Karpas-422 (cell line): ENCODE measurements around the gene PAEP. TPM values are rescaled to one million over a fixed set of nuclear protein-coding genes. Genes with fewer than 3 reads are reported as not detected.

ENCODE experiments used
- DNase-seq: peaks from one replicate; pipeline ENCODE4 v3.0.0-alpha.2; 2015
- H2AFZ ChIP-seq: fragments of 200-600 bp; sonication (generic); 2 replicates; pipeline ENCODE4 v1.6.1; 2014; ENCODE audit warnings: antibody characterized with exemption, low read length, mixed read lengths
- H3K27ac ChIP-seq: fragments of 200-600 bp; sonication (generic); 2 replicates; pipeline ENCODE4 v1.5.1; 2014; ENCODE audit warnings: mild to moderate bottlenecking, low read length, moderate library complexity
- H3K27me3 ChIP-seq: fragments of 200-600 bp; sonication (generic); 2 replicates; pipeline ENCODE4 v1.6.1; 2014; ENCODE audit warnings: low read length, mixed read lengths
- H3K36me3 ChIP-seq: fragments of 200-600 bp; sonication (generic); 2 replicates; pipeline ENCODE4 v1.6.1; 2014; ENCODE audit warnings: low read length, mixed read lengths; ENCODE audit not compliant: insufficient read depth
- H3K4me1 ChIP-seq: fragments of 200-600 bp; sonication (generic); 2 replicates; pipeline ENCODE4 v1.6.1; 2014; ENCODE audit warnings: mild to moderate bottlenecking, low read length, mixed read lengths
- H3K4me2 ChIP-seq: fragments of 200-600 bp; sonication (generic); 2 replicates; pipeline ENCODE4 v1.6.1; 2014; ENCODE audit warnings: low read length, low read depth, mild to moderate bottlenecking; ENCODE audit not compliant: poor library complexity, severe bottlenecking
- H3K4me3 ChIP-seq: fragments of 200-600 bp; sonication (generic); 2 replicates; pipeline ENCODE4 v1.5.1; 2014; ENCODE audit warnings: mild to moderate bottlenecking, antibody characterized with exemption, low read length, mixed read lengths
- H3K79me2 ChIP-seq: fragments of 200-600 bp; sonication (generic); 2 replicates; pipeline ENCODE4 v1.6.1; 2014; ENCODE audit warnings: mild to moderate bottlenecking, low read length, mixed read lengths
- H3K9ac ChIP-seq: fragments of 200-600 bp; sonication (generic); 2 replicates; pipeline ENCODE4 v1.6.0; 2014; ENCODE audit warnings: low read length
- H3K9me2 ChIP-seq: fragments of 200-600 bp; sonication (generic), shearing (Covaris generic); replicated peaks from 2 replicates; pipeline ENCODE4 v1.6.0; 2014; ENCODE audit warnings: mild to moderate bottlenecking, low read length, moderate library complexity; ENCODE audit not compliant: insufficient read depth
- H3K9me3 ChIP-seq: fragments of 300-700, 200-600 bp; sonication (generic); 2 replicates; pipeline ENCODE4 v1.6.1; 2014; ENCODE audit warnings: low read length, mixed read lengths
- H4K20me1 ChIP-seq: fragments of 200-600 bp; sonication (generic); 2 replicates; pipeline ENCODE4 v1.6.1; 2014; ENCODE audit warnings: mild to moderate bottlenecking, antibody characterized with exemption, low read length, low read depth; ENCODE audit not compliant: insufficient read depth
- total RNA-seq: library from RNA; depleted of rRNA; stranded (reverse); fragments of >200 nt; shearing (Covaris generic); gene quantifications from 2 replicates; pipeline ENCODE4 v1.2.3, GENCODE V29; 2014; ENCODE audit warnings: low replicate concordance

The PAEP gene
- total RNA-seq, 1 experiment from 2014 or later, result not detected

DNA sequence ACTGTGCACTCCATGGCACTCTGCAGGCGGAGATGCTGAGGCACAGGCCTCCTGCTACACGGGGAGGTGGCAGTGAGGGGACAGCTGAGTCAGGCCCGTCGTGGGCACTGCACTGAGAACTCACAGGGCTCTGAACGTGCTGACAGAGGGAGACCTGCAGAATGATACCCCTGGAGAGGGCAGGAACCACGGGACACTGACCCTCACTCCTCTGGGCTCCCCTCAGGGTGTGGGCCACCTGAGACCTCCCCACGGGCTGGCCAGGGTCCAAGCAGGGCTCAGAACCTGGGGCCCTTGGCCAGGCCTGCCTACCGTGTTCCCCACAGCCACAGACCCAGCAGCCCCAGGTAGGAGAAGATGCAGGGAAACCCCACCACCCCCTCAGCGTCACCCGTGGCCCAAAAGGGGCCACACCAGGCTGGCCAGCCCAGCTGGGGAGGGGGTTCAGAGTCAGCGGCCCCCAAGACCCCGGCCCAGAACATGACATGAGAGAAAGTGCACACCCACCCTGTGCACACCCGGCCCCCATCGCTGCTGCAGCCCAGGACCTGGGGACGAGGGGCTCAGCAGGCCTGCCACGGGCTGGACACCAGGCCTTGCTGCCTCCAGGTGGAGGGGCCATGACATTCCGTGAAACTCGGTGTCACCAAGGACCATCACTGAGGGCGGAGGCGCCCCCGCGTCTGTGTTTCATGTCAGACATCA is 46.9 kb downstream of the PAEP start:
- Histone ChIP-seq H3K4me1 (no peaks in the 10 kb centered on the region), H3K36me3 (no peaks in the 10 kb centered on the region), H3K27ac (no peak overlapping the region), H4K20me1 (no peaks in the 10 kb centered on the region), H2AFZ (no peak overlapping the region), H3K9me3 (no peaks in the 10 kb centered on the region), H3K27me3 (no peaks in the 10 kb centered on the region), H3K9ac (no peak overlapping the region), H3K79me2 (no peaks in the 10 kb centered on the region), H3K4me3 (no peak overlapping the region), H3K9me2 (no peaks in the 10 kb centered on the region), H3K4me2 (no peak overlapping the region)
- DNase-seq, result no peak

DNA sequence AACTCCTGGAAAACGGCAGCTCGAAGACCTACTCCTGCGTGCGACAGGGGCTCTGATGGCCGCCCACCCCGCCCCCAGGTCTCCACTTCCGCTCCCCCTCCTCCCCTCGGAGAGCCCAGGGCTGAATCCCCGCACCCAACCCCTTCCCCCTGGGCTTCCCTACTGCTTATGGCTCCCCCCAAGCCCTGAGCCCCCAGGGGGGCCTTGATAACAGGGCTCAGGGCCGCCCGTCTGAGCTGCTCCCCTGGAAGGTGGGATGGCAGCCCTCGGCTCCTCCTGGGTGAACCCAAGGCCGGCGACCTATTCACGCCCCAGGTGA is 47.4 kb downstream of the PAEP start:
- no peak for DNase-seq
- Histone ChIP-seq H4K20me1 (no peaks in the 10 kb centered on the region), H2AFZ (no peak overlapping the region), H3K27me3 (no peaks in the 10 kb centered on the region), H3K4me1 (no peaks in the 10 kb centered on the region), H3K27ac (no peak overlapping the region), H3K9me3 (no peaks in the 10 kb centered on the region), H3K9ac (no peak overlapping the region), H3K4me3 (no peak overlapping the region), H3K79me2 (no peaks in the 10 kb centered on the region), H3K9me2 (no peaks in the 10 kb centered on the region), H3K36me3 (no peaks in the 10 kb centered on the region), H3K4me2 (no peak overlapping the region)

DNA sequence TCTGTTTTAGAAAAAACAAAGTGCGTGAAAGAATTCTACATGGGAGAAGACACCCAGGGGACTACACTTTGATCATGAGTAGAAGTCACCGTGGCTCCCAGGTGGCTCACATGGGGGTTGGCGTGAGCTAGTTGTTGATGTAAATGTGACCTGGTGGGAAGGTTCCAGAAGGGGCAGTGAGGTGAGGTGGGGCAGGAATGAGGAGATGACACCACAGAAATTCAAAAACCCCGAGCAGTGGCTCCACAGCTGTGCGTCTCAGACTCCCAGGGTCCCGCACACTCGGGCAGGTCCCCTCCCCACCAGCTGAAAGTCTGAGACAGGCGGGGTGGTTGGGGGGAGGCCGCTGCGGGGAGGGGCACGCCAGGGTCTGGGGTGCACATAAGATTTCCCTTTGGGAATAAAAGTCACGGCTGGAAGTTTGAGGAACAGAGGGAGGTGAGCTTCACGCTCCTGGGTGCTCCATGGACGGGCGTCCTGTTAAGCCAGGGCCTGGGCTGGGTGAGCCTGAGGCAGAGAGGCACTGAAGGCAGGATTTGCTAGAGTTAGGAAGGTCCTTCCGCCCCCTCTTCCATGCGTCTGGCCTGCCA is 47.9 kb downstream of the PAEP start:
- H3K79me2 ChIP-seq, result no peaks in the 10 kb centered on the region
- no peak overlapping the region for H3K4me2 ChIP-seq
- H3K4me1 ChIP-seq, result no peaks in the 10 kb centered on the region
- H3K27me3 ChIP-seq, result no peaks in the 10 kb centered on the region
- DNase-seq, result no peak
- H3K36me3 ChIP-seq, result no peaks in the 10 kb centered on the region
- no peaks in the 10 kb centered on the region for H4K20me1 ChIP-seq
- H3K9ac ChIP-seq, result no peak overlapping the region
- H3K27ac ChIP-seq, result no peak overlapping the region
- H3K9me2 ChIP-seq, result no peaks in the 10 kb centered on the region
- H2AFZ ChIP-seq, result no peak overlapping the region
- no peak overlapping the region for H3K4me3 ChIP-seq
- no peaks in the 10 kb centered on the region for H3K9me3 ChIP-seq

DNA sequence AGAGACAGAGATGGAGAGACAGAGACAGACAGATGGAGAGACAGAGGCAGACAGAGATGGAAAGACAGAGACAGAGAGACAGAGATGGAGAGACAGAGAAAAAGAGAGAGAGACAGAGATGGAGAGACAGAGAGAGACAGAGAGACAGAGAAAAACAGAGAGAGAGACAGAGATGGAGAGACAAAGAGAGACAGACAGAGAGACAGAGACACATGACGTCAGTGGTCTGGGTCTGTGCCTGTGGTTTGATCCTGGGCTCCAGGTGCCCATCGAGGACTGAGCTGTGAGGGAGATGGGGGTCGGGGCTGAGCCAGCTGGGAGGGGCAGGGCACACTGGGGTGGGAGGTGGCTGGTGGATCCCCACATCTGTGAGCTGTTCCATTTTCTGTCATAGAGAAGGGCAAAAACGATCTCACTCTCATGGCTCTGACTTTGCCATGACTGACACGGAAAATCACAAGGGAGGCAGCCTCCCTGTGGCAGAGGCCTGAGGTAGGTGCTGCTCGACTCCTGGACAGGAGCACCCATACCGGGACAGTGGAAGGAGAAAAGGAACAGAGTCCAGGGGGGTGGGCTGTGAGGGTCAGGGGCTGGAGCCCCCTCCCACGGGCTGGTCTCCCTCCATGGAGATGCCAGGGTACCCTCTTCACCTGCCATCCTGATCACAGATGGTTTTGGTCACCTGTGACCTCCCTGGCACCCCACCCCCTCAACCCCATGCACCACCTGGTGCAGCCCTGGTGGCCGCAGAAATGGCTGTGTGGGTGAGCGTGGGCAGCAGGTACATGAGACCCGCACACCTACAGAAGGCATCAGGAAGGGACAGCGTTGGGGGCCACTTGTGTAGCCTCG is 49.0 kb downstream of the PAEP start:
- Histone ChIP-seq H3K27me3 (no peaks in the 10 kb centered on the region), H4K20me1 (no peaks in the 10 kb centered on the region), H2AFZ (no peak overlapping the region), H3K9me3 (no peaks in the 10 kb centered on the region), H3K9ac (no peak overlapping the region), H3K27ac (no peak overlapping the region), H3K4me2 (no peak overlapping the region), H3K4me3 (no peak overlapping the region), H3K79me2 (no peaks in the 10 kb centered on the region), H3K9me2 (no peaks in the 10 kb centered on the region), H3K4me1 (no peaks in the 10 kb centered on the region), H3K36me3 (no peaks in the 10 kb centered on the region)
- DNase-seq, result no peak

DNA sequence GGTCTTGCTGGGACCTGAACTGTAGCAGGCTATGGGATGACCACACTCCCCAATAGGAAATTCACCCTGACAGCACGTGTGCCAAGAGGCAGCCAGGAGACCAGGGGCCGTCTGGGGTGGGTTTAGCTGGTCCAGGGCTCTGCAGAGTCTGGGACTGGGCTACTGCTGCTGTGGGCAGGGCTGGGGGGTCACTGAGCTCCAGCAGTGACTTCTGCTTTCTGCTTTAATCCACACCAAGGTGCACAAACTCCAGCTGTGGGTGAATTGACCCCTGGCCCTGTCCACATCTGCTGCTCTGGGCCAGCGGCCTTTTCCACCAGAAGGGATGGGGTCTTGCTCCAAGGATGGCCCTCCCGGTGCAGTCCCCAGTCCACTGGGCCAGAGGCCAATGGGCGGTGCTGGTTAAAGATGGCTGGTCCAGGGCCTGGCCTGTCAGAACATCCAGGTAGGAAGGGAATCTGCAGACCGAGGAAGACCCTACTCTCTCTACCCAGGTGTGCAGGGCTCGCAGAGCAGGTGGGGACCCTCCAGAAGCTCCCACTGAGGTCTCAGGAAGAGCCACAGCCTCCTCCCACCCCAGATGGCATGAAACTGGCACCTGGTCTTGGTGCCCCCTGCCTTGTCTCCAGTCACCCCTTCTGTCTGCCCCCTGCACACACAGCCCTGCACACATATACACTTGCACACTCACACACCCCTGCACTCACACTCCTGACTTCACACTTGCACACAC is 49.8 kb downstream of the PAEP start:
- Histone ChIP-seq H3K9me3 (no peaks in the 10 kb centered on the region), H3K4me3 (no peak overlapping the region), H3K9me2 (no peaks in the 10 kb centered on the region), H3K27ac (no peak overlapping the region), H3K4me1 (no peaks in the 10 kb centered on the region), H2AFZ (no peak overlapping the region), H3K9ac (no peak overlapping the region), H4K20me1 (no peaks in the 10 kb centered on the region), H3K4me2 (no peak overlapping the region), H3K79me2 (no peaks in the 10 kb centered on the region), H3K27me3 (no peaks in the 10 kb centered on the region), H3K36me3 (no peaks in the 10 kb centered on the region)
- no peak for DNase-seq

DNA sequence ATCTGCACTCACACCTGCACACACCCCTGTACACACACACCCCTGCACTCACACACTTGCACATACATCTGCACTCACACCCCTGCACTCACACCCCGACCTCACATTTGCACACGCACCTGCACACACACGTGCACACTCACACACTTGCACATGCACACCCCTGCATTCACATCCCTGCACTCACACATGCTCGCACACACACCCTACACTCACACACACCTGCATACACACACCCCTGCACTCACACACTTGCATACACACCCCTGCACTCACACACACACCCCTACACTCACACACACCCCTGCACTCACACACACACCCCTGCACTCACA is 50.3 kb downstream of the PAEP start:
- H3K9me2 ChIP-seq, result no peaks in the 10 kb centered on the region
- H3K4me1 ChIP-seq, result no peaks in the 10 kb centered on the region
- H3K4me2 ChIP-seq, result no peak overlapping the region
- H4K20me1 ChIP-seq, result no peaks in the 10 kb centered on the region
- no peaks in the 10 kb centered on the region for H3K9me3 ChIP-seq
- H3K4me3 ChIP-seq, result no peak overlapping the region
- H3K27me3 ChIP-seq, result no peaks in the 10 kb centered on the region
- no peaks in the 10 kb centered on the region for H3K79me2 ChIP-seq
- no peaks in the 10 kb centered on the region for H3K36me3 ChIP-seq
- H3K27ac ChIP-seq, result no peak overlapping the region
- no peak overlapping the region for H2AFZ ChIP-seq
- no peak for DNase-seq
- H3K9ac ChIP-seq, result no peak overlapping the region

DNA sequence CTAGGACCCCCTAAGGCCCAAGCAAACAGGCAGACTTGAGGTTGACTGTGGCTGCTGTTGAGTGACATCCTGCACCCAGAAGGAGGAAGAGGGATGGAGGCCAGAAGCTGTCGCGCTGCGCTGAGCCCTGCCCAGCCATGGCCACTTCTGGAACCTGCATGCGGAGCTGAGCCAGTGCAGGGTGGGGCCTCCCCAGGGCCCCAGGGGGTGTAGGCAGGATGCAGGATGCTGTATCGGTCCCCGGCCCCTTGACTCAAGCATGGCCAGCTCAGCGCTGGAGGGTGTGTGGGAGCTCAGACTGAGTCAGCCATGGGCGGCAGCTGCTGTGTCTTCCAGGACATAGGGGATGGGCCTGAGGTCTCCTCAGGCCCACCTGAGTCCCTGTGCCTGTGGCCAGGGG is 50.9 kb downstream of the PAEP start:
- no peak overlapping the region for H2AFZ ChIP-seq
- no peaks in the 10 kb centered on the region for H3K79me2 ChIP-seq
- no peaks in the 10 kb centered on the region for H3K9me3 ChIP-seq
- H3K36me3 ChIP-seq, result no peaks in the 10 kb centered on the region
- H3K4me3 ChIP-seq, result no peak overlapping the region
- H3K9me2 ChIP-seq, result no peaks in the 10 kb centered on the region
- H4K20me1 ChIP-seq, result no peaks in the 10 kb centered on the region
- H3K4me2 ChIP-seq, result no peak overlapping the region
- no peak for DNase-seq
- H3K9ac ChIP-seq, result no peak overlapping the region
- H3K4me1 ChIP-seq, result no peaks in the 10 kb centered on the region
- no peak overlapping the region for H3K27ac ChIP-seq
- no peaks in the 10 kb centered on the region for H3K27me3 ChIP-seq
